ENCODE results near the gene SMPD3.

DNA sequence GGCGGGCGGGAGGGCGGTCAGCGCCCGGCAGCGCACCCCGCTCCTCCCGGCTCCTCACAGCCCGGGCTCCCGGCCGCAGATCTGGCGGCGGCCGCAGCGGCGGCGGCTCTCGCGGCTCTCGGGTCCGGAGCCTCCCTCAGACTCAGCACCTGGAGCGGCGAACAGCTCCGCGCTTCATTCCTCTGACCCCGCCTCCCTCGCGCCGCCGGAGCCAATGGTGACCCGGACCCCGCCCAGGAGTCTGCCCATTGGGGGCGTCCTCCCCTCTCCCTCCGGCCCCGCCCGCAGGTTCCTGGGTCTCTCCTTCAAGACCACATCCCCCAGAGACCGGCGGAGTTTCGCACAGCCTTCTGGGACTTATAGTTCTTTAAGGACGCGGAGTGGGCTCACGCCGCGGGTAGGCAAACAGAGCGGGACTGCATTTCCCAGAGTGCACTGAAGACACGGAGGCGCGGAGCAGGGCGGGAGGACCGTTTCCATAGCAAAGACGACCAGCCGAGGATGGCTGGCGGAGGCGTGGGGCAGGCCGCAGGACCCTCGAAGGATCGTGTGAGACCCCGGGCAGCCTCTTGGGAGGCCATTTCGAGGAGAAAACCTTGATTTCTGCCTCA, at the start of gene SMPD3:
- TF ChIP-seq, protein P1, sequence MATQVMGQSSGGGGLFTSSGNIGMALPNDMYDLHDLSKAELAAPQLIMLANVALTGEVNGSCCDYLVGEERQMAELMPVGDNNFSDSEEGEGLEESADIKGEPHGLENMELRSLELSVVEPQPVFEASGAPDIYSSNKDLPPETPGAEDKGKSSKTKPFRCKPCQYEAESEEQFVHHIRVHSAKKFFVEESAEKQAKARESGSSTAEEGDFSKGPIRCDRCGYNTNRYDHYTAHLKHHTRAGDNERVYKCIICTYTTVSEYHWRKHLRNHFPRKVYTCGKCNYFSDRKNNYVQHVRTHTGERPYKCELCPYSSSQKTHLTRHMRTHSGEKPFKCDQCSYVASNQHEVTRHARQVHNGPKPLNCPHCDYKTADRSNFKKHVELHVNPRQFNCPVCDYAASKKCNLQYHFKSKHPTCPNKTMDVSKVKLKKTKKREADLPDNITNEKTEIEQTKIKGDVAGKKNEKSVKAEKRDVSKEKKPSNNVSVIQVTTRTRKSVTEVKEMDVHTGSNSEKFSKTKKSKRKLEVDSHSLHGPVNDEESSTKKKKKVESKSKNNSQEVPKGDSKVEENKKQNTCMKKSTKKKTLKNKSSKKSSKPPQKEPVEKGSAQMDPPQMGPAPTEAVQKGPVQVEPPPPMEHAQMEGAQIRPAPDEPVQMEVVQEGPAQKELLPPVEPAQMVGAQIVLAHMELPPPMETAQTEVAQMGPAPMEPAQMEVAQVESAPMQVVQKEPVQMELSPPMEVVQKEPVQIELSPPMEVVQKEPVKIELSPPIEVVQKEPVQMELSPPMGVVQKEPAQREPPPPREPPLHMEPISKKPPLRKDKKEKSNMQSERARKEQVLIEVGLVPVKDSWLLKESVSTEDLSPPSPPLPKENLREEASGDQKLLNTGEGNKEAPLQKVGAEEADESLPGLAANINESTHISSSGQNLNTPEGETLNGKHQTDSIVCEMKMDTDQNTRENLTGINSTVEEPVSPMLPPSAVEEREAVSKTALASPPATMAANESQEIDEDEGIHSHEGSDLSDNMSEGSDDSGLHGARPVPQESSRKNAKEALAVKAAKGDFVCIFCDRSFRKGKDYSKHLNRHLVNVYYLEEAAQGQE (IDR thresholded peaks at IDR 0.05; ENCODE audit: insufficient read depth in 1 of 2, low read depth in 2 of 2, low read length in 2 of 2) = peak; percentile 89 to 93
- TF ChIP-seq POLR2AphosphoS5 (IDR thresholded peaks at IDR 0.05; ENCODE audit: low read depth, low read length) (no peak), TAF1 (IDR thresholded peaks at IDR 0.05; ENCODE audit: borderline replicate concordance, insufficient read depth, low read length) (no peak)
